GM12873 (cell line): ENCODE results near the gene PRDX1.

Source experiments
- TF ChIP-seq, protein P1 (sequence below): IDR thresholded peaks from 2 replicates; pipeline ENCODE4 v1.5.1; 2012; ENCODE audit warnings: low read depth, mild to moderate bottlenecking, moderate library complexity, low read length, control low read depth; ENCODE audit not compliant: insufficient read depth; ENCODE audit errors: missing control alignments

Gene PRDX1

GRCh38 chr1:45531873-45532272, 10.2 kb upstream of the PRDX1 start:
- TF ChIP-seq, protein P1, sequence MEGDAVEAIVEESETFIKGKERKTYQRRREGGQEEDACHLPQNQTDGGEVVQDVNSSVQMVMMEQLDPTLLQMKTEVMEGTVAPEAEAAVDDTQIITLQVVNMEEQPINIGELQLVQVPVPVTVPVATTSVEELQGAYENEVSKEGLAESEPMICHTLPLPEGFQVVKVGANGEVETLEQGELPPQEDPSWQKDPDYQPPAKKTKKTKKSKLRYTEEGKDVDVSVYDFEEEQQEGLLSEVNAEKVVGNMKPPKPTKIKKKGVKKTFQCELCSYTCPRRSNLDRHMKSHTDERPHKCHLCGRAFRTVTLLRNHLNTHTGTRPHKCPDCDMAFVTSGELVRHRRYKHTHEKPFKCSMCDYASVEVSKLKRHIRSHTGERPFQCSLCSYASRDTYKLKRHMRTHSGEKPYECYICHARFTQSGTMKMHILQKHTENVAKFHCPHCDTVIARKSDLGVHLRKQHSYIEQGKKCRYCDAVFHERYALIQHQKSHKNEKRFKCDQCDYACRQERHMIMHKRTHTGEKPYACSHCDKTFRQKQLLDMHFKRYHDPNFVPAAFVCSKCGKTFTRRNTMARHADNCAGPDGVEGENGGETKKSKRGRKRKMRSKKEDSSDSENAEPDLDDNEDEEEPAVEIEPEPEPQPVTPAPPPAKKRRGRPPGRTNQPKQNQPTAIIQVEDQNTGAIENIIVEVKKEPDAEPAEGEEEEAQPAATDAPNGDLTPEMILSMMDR, result no peak

- TF ChIP-seq, protein P1, result no peak
Observed at GRCh38 chr1:45530632-45531135, 9.0 kb upstream of the PRDX1 start.

DNA sequence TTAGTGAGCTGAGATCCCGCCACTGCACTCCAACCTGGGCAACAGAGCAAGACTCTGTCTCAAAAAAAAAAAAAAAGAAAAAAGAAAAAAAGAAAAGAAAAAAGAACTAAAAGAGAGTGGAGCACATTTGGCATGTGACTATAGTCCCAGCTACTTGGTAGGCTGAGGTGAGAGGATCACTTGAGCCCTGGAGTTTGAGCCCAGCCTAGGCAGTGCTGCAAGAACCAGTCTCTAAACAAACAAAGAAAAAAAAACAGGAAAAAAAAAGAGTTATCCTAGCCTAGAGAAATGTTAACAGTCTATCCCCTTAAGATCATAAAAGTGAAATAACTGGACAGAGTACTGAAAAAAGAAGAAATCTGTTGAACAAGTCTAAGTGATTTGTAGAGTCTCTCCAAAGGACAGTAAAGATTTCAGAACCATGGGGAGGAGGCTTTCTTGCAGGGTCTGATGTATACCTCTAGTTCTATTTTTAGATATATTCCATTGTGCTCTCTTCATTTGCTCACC, 4.5 kb upstream of the PRDX1 start:
- TF ChIP-seq, protein P1, result no peak

DNA sequence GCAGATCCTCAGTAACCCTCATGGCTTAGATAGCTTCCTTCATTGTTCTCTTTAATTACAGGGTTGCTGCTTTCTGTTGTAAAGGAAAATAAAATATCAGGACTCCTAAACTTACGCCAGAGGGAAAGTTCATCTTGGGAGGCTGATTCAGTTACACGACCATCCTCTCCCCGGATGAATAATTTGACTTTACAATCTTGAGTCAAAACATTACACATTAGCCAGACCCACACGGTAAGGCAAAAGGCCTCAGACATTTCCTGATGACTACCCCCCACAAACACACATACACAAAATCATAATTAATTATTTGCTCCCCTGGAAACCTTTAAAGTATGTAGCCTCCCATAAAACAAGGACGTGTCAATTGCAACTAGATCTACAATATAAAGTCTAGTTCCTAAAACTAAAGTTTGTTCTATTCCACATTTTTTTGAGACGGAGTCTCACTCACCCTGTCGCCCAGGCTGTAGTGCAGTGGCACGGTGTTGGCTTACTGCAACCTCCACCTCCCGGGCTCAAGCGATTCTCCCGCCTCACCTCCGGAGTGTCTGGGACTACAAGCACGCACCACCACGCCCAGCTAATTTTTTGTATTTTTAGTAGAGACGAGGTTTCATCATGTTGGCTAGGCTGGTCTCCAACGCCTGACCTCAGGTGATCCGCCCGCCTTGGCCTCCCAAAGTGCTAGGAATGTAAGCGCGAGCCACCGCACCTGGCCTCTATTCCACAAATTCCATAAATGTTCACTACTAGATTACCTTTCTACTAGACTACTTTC, 830 bp upstream of the PRDX1 start:
- TF ChIP-seq, protein P1, result no peak

- TF ChIP-seq, protein P1, result no peak
Observed at GRCh38 chr1:45518910-45519309, 2.8 kb downstream of the PRDX1 start.

DNA sequence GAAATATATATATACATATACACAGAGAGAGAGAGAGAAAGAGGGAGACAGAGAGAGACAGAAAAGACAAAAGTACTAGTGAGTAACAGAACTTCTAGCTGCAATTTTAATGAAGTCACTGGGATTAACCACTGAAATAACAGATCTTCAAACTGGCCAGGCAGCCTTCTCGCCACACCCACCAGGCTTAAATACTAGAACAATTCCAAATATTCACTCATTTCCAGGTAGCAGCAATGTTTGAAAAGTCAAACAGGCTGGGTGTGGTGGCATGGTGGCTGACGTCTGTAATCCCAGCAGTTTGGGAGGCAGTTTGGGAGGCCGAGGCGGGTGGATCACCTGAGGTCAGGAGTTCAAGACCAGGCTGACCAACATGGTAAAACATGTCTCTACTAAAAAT, 5.2 kb downstream of the PRDX1 start:
- TF ChIP-seq, protein P1, result no peak

- TF ChIP-seq, protein P1, result no peak
Observed at GRCh38 chr1:45516036-45516435, 5.6 kb downstream of the PRDX1 start.
